PC-3 (cell line): ENCODE results near the gene PTPN3. TPM values are rescaled to one million over a fixed set of nuclear protein-coding genes. Genes with fewer than 3 reads are reported as not detected.
A peak's percentile ranks its signal among the peaks of the same experiment; 100 is the strongest.

Source experiments
- ATAC-seq: fragments of 200-7000 bp; cut with Tn5 transposase; 2 replicates; pipeline ENCODE4 v1.9.1; 2020; ENCODE audit warnings: mild to moderate bottlenecking, moderate library complexity
- BruUV-seq: library from RNA; stranded (reverse); fragments of 400-500 nt; replicated peaks from 2 replicates; lab custom pipeline; 2021; lab: Mats Ljungman, UMichigan
- CTCF ChIA-PET: fragments of 300-600 bp; sonication (Branson Sonifier 250); formaldehyde crosslinking; loops from one replicate; lab custom pipeline; 2022; ENCODE audit warnings: antibody characterized with exemption; lab: Charles Lee
- POLR2A ChIA-PET: fragments of 300-600 bp; sonication (Branson Sonifier 250); formaldehyde crosslinking; loops from one replicate; lab custom pipeline; 2022; ENCODE audit warnings: antibody characterized with exemption; ENCODE audit not compliant: unreplicated experiment; lab: Charles Lee
- DNase-seq: peaks from one replicate; pipeline ENCODE4 v3.0.0-alpha.2; 2015
- H2AFZ ChIP-seq: fragments of 300-600 bp; sonication (generic); 2 replicates; pipeline ENCODE4 v1.6.0; 2016; ENCODE audit warnings: antibody characterized with exemption, low read length
- H3F3A ChIP-seq: fragments of 300-600 bp; sonication (generic); one replicate; pipeline ENCODE4 v1.6.0; 2017; ENCODE audit warnings: antibody characterized with exemption, low read length, control low read depth, mild to moderate bottlenecking; ENCODE audit not compliant: unreplicated experiment
- H3K27ac ChIP-seq: fragments of 300-600 bp; sonication (generic); 2 replicates; pipeline ENCODE4 v1.5.1; 2016; ENCODE audit warnings: mild to moderate bottlenecking, low read length
- H3K27me3 ChIP-seq: fragments of 300-600 bp; sonication (generic); 2 replicates; pipeline ENCODE4 v1.6.1; 2016; ENCODE audit warnings: low read length, mixed read lengths
- H3K36me3 ChIP-seq: fragments of 300-600 bp; sonication (generic); 2 replicates; pipeline ENCODE4 v1.6.1; 2016; ENCODE audit warnings: low read depth, mixed run types, low read length, mixed read lengths
- H3K4me1 ChIP-seq: fragments of 300-600 bp; sonication (generic); 2 replicates; pipeline ENCODE4 v1.5.1; 2016; ENCODE audit warnings: low read length; ENCODE audit not compliant: insufficient read depth
- H3K4me2 ChIP-seq: fragments of 300-600 bp; sonication (generic); 2 replicates; pipeline ENCODE4 v1.6.0; 2016; ENCODE audit warnings: low read length
- H3K4me3 ChIP-seq: fragments of 300-600 bp; sonication (generic); 2 replicates; pipeline ENCODE4 v1.5.1; 2016; ENCODE audit warnings: mild to moderate bottlenecking, low read length, mixed read lengths
- H3K79me2 ChIP-seq: fragments of 300-600 bp; sonication (generic); 2 replicates; pipeline ENCODE4 v1.6.1; 2017; ENCODE audit warnings: low read length, mixed read lengths
- H3K9ac ChIP-seq: fragments of 300-600 bp; sonication (generic); 2 replicates; pipeline ENCODE4 v1.6.0; 2016; ENCODE audit warnings: mild to moderate bottlenecking, low read length
- H3K9me2 ChIP-seq: fragments of 300-600 bp; sonication (generic); replicated peaks from 2 replicates; pipeline ENCODE4 v1.6.1; 2016; ENCODE audit warnings: mixed run types, low read length, mixed read lengths
- H3K9me3 ChIP-seq: fragments of 300-600 bp; sonication (generic); 2 replicates; pipeline ENCODE4 v1.6.1; 2016; ENCODE audit warnings: low read length, mixed read lengths
- H4K20me1 ChIP-seq: fragments of 300-600 bp; sonication (generic); 2 replicates; pipeline ENCODE4 v1.6.1; 2016; ENCODE audit warnings: low read length, mixed read lengths
- CTCF ChIP-seq: fragments of 300-600 bp; sonication (generic); conservative IDR thresholded peaks from 2 replicates; pipeline ENCODE4 v1.5.1; 2017; ENCODE audit warnings: antibody characterized with exemption, low read depth, mild to moderate bottlenecking, low read length
- EZH2 ChIP-seq: fragments of 300-600 bp; sonication (generic); IDR thresholded peaks from one replicate; pipeline ENCODE4 v1.6.1; 2017; ENCODE audit warnings: antibody characterized with exemption, mild to moderate bottlenecking, low read length; ENCODE audit not compliant: unreplicated experiment
- EZH2phosphoT487 ChIP-seq: fragments of 300-600 bp; sonication (generic); IDR thresholded peaks from 2 replicates; pipeline ENCODE4 v1.6.1; 2018; ENCODE audit warnings: mild to moderate bottlenecking, antibody characterized with exemption, low read length, borderline replicate concordance
- intact Hi-C: fragments of 100-400 bp; cut with micrococcal nuclease; formaldehyde crosslinking; loops from 2 replicates; pipeline ENCODE4 v1.9.0; 2023
- total RNA-seq: library from RNA; depleted of rRNA; stranded (reverse); fragments of >200 nt; gene quantifications from 2 replicates; pipeline ENCODE4 v1.2.3, GENCODE V29; 2014

Gene PTPN3
- total RNA-seq, 1 experiment from 2014 or later: 8.4 TPM

GRCh38 chr9:109518621-109519335 is 20.7 kb upstream of the PTPN3 start:
- Histone ChIP-seq H2AFZ (no peak overlapping the region), H4K20me1 (no peaks in the 10 kb centered on the region), H3F3A (no peaks in the 10 kb centered on the region), H3K9me3 (no peaks in the 10 kb centered on the region), H3K27ac (no peak overlapping the region), H3K36me3 (no peaks in the 10 kb centered on the region), H3K79me2 (no peaks in the 10 kb centered on the region), H3K27me3 (no peaks in the 10 kb centered on the region), H3K4me1 (no peaks in the 10 kb centered on the region), H3K9me2 (no peaks in the 10 kb centered on the region), H3K4me2 (no peak overlapping the region), H3K9ac (no peak overlapping the region), H3K4me3 (no peak overlapping the region)
- TF ChIP-seq EZH2 (no peak), EZH2phosphoT487 (no peak), CTCF (no peak)
- no peak for DNase-seq
- intact Hi-C loops: no loop called here
- ChIA-PET POLR2A (no interaction called here), CTCF (no interaction called here)
- no peak for ATAC-seq
- no TSS peak for BruUV-seq

- CTCF ChIA-PET: no interaction called here
- ATAC-seq: peak; percentile 34; the same call in 1 of the 2 replicates
- intact Hi-C loops: no loop called here
These were observed 19.8 kb upstream of the PTPN3 start for GRCh38 chr9:109517901-109518377.

More at GRCh38 chr9:109517901-109518377, 19.8 kb upstream of the PTPN3 start:
- Histone ChIP-seq H3K9ac (no peak overlapping the region), H3K4me3 (no peak overlapping the region), H3K4me1 (no peaks in the 10 kb centered on the region), H3K79me2 (no peaks in the 10 kb centered on the region), H3K36me3 (no peaks in the 10 kb centered on the region), H3F3A (no peaks in the 10 kb centered on the region), H3K27ac (no peak overlapping the region), H3K4me2 (no peak overlapping the region), H3K9me3 (no peaks in the 10 kb centered on the region), H2AFZ (no peak overlapping the region), H3K9me2 (no peaks in the 10 kb centered on the region), H3K27me3 (no peaks in the 10 kb centered on the region), H4K20me1 (no peaks in the 10 kb centered on the region)
- POLR2A ChIA-PET: no interaction called here
- no peak for TF ChIP-seq EZH2phosphoT487
- TF ChIP-seq EZH2: no peak
- no peak for TF ChIP-seq CTCF
- no TSS peak for BruUV-seq
- DNase-seq: peak; percentile 27
